Ishikawa (cell line): ENCODE results near the gene AURKAIP1.

ENCODE experiments used
- CEBPB ChIP-seq: IDR thresholded peaks from 2 replicates; pipeline ENCODE4 v1.6.1; 2012
- CREB1 ChIP-seq: IDR thresholded peaks from 2 replicates; pipeline ENCODE4 v1.6.1; 2012; ENCODE audit warnings: low read depth
- EGR1 ChIP-seq: IDR thresholded peaks from 2 replicates; pipeline ENCODE4 v1.6.1; 2012
- EP300 ChIP-seq: IDR thresholded peaks from 2 replicates; pipeline ENCODE4 v1.6.1; 2012; ENCODE audit warnings: borderline replicate concordance
- FOXM1 ChIP-seq: IDR thresholded peaks from 2 replicates; pipeline ENCODE4 v1.6.1; 2012; ENCODE audit warnings: low read depth, borderline replicate concordance
- MAX ChIP-seq: IDR thresholded peaks from 2 replicates; pipeline ENCODE4 v1.6.1; 2012
- NFIC ChIP-seq: IDR thresholded peaks from 2 replicates; pipeline ENCODE4 v1.6.1; 2012
- RAD21 ChIP-seq: IDR thresholded peaks from 2 replicates; pipeline ENCODE4 v1.6.1; 2012; ENCODE audit warnings: low read depth
- REST ChIP-seq: IDR thresholded peaks from 2 replicates; pipeline ENCODE4 v1.6.1; 2012; ENCODE audit warnings: low read depth, mild to moderate bottlenecking
- TAF1 ChIP-seq: IDR thresholded peaks from 2 replicates; pipeline ENCODE4 v1.6.1; 2012; ENCODE audit warnings: low read depth, mild to moderate bottlenecking
- TCF12 ChIP-seq: IDR thresholded peaks from 2 replicates; pipeline ENCODE4 v1.6.1; 2012; ENCODE audit warnings: low read depth
- TEAD4 ChIP-seq: IDR thresholded peaks from 2 replicates; pipeline ENCODE4 v1.6.1; 2012
- USF1 ChIP-seq: IDR thresholded peaks from 2 replicates; pipeline ENCODE4 v1.6.1; 2012
- YY1 ChIP-seq: IDR thresholded peaks from 2 replicates; pipeline ENCODE4 v1.6.1; 2012; ENCODE audit warnings: low read depth
- ZBTB7A ChIP-seq: IDR thresholded peaks from 2 replicates; pipeline ENCODE4 v1.6.1; 2012; ENCODE audit warnings: low read depth

Gene AURKAIP1

GRCh38 chr1:1335283-1335682, 39.7 kb downstream of the AURKAIP1 start:
- TF ChIP-seq CEBPB (no peak), CREB1 (no peak), EGR1 (no peak), ZBTB7A (no peak), EP300 (no peak), YY1 (no peak), NFIC (no peak), USF1 (no peak), TCF12 (no peak)

- no peak for TF ChIP-seq TAF1
- TF ChIP-seq YY1, result no peak
- TF ChIP-seq FOXM1, result no peak
- no peak for TF ChIP-seq TEAD4
- TF ChIP-seq MAX, result 0 out of 2 replicates have a peak, but pooled peaks have one; percentile 53
- peak; percentile 39; the same call in 1 of the 2 replicates for TF ChIP-seq EGR1
- TF ChIP-seq USF1, result no peak
- no peak for TF ChIP-seq RAD21
- TF ChIP-seq REST, result peak; percentile 99
- TF ChIP-seq CREB1, result no peak
- no peak for TF ChIP-seq TCF12
- peak; percentile 99 for TF ChIP-seq ZBTB7A
- TF ChIP-seq CEBPB, result no peak
- TF ChIP-seq EP300, result no peak
- TF ChIP-seq NFIC, result no peak
These were observed 40.2 kb downstream of the AURKAIP1 start for GRCh38 chr1:1334835-1335234.

- TF ChIP-seq MAX (no peak), FOXM1 (no peak), REST (no peak), ZBTB7A (no peak), USF1 (no peak), CREB1 (no peak), TCF12 (no peak), TAF1 (no peak), YY1 (no peak), EP300 (no peak), TEAD4 (no peak), EGR1 (no peak), CEBPB (no peak), NFIC (no peak), RAD21 (no peak)
These were observed 41.3 kb downstream of the AURKAIP1 start for GRCh38 chr1:1333551-1334241.

GRCh38 chr1:1332774-1333480, 42.1 kb downstream of the AURKAIP1 start:
- TF ChIP-seq USF1 (no peak), CREB1 (no peak), MAX (no peak), NFIC (no peak), YY1 (no peak), EP300 (no peak), ZBTB7A (no peak), EGR1 (no peak), TCF12 (no peak), FOXM1 (no peak), REST (no peak), CEBPB (no peak), TEAD4 (no peak), RAD21 (no peak), TAF1 (no peak)
